H9 (cell line): ENCODE measurements around the gene PCSK6. TPM values are rescaled to one million over a fixed set of nuclear protein-coding genes. Genes with fewer than 3 reads are reported as not detected.

Source experiments
- DNase-seq: peaks from one replicate; pipeline ENCODE4 v3.0.0-alpha.2; 2017
- H2AFZ ChIP-seq: one replicate; pipeline ENCODE4 v1.6.1; 2013; ENCODE audit warnings: mild to moderate bottlenecking, low read length, control low read depth, moderate library complexity
- H2AK5ac ChIP-seq: 2 replicates; pipeline ENCODE4 v1.6.1; 2013; ENCODE audit warnings: low read length, control low read depth, mixed read lengths; ENCODE audit not compliant: insufficient read length
- H2BK120ac ChIP-seq: one replicate; pipeline ENCODE4 v1.6.1; 2013; ENCODE audit warnings: low read depth, mild to moderate bottlenecking, low read length, control low read depth, inconsistent platforms; ENCODE audit not compliant: poor library complexity, severe bottlenecking
- H2BK12ac ChIP-seq: 2 replicates; pipeline ENCODE4 v1.6.1; 2013; ENCODE audit warnings: low read length, control low read depth, mixed read lengths, low read depth; ENCODE audit not compliant: insufficient read length
- H2BK15ac ChIP-seq: 2 replicates; pipeline ENCODE4 v1.6.1; 2013; ENCODE audit warnings: low read depth, low read length, control low read depth
- H2BK20ac ChIP-seq: one replicate; pipeline ENCODE4 v1.6.1; 2013; ENCODE audit warnings: low read depth, mild to moderate bottlenecking, low read length, control low read depth, inconsistent platforms; ENCODE audit not compliant: poor library complexity, severe bottlenecking
- H2BK5ac ChIP-seq: 2 replicates; pipeline ENCODE4 v1.6.1; 2013; ENCODE audit warnings: low read length, control low read depth, mixed read lengths; ENCODE audit not compliant: insufficient read length
- H3K14ac ChIP-seq: 2 replicates; pipeline ENCODE4 v1.6.1; 2013; ENCODE audit warnings: low read length, control low read depth; ENCODE audit not compliant: insufficient read depth
- H3K18ac ChIP-seq: 2 replicates; pipeline ENCODE4 v1.6.1; 2013; ENCODE audit warnings: low read depth, mild to moderate bottlenecking, mixed read lengths, low read length, control low read depth; ENCODE audit not compliant: insufficient read length
- H3K23ac ChIP-seq: 2 replicates; pipeline ENCODE4 v1.6.1; 2013; ENCODE audit warnings: low read length, control low read depth, mixed read lengths, low read depth; ENCODE audit not compliant: insufficient read length
- H3K23me2 ChIP-seq: 2 replicates; pipeline ENCODE4 v1.6.1; 2013; ENCODE audit warnings: low read depth, mild to moderate bottlenecking, mixed read lengths, low read length, control low read depth; ENCODE audit not compliant: insufficient read length, poor library complexity, severe bottlenecking
- H3K27ac ChIP-seq: 2 replicates; pipeline ENCODE4 v1.5.1; 2013; ENCODE audit warnings: low read length, control low read depth, mixed read lengths, low read depth; ENCODE audit not compliant: insufficient read length
- H3K27me3 ChIP-seq: 2 replicates; pipeline ENCODE4 v1.6.1; 2013; ENCODE audit warnings: low read length, control low read depth, inconsistent platforms; ENCODE audit not compliant: insufficient read depth
- H3K4ac ChIP-seq: 2 replicates; pipeline ENCODE4 v1.6.1; 2013; ENCODE audit warnings: low read depth, mild to moderate bottlenecking, control low read depth, inconsistent platforms, low read length, moderate library complexity
- H3K4me1 ChIP-seq: 2 replicates; pipeline ENCODE4 v1.6.1; 2013; ENCODE audit warnings: low read length, control low read depth, inconsistent platforms; ENCODE audit not compliant: insufficient read depth
- H3K4me2 ChIP-seq: 2 replicates; pipeline ENCODE4 v1.6.1; 2013; ENCODE audit warnings: low read length, control low read depth, mixed read lengths; ENCODE audit not compliant: insufficient read length, insufficient read depth
- H3K56ac ChIP-seq: 2 replicates; pipeline ENCODE4 v1.6.1; 2013; ENCODE audit warnings: low read depth, mild to moderate bottlenecking, mixed read lengths, low read length, control low read depth; ENCODE audit not compliant: insufficient read length
- H3K79me1 ChIP-seq: 2 replicates; pipeline ENCODE4 v1.6.1; 2013; ENCODE audit warnings: low read depth, mild to moderate bottlenecking, moderate library complexity, low read length, control low read depth, inconsistent platforms; ENCODE audit not compliant: insufficient read depth, poor library complexity, severe bottlenecking
- H3K79me2 ChIP-seq: 2 replicates; pipeline ENCODE4 v1.6.1; 2013; ENCODE audit warnings: low read length, control low read depth, inconsistent platforms; ENCODE audit not compliant: insufficient read depth
- H3K9ac ChIP-seq: 2 replicates; pipeline ENCODE4 v1.6.1; 2013; ENCODE audit warnings: low read length, control low read depth, mixed read lengths; ENCODE audit not compliant: insufficient read length; ENCODE audit errors: extremely low read depth
- H3K9me3 ChIP-seq: one replicate; pipeline ENCODE4 v1.6.1; 2013; ENCODE audit warnings: low read depth, low read length, inconsistent platforms; ENCODE audit not compliant: control insufficient read depth
- H3T11ph ChIP-seq: one replicate; pipeline ENCODE4 v1.6.1; 2013; ENCODE audit warnings: mild to moderate bottlenecking, low read length, control low read depth, inconsistent platforms
- H4K20me1 ChIP-seq: one replicate; pipeline ENCODE4 v1.6.1; 2013; ENCODE audit not compliant: control insufficient read depth, insufficient read length, insufficient read depth
- H4K5ac ChIP-seq: 2 replicates; pipeline ENCODE4 v1.6.1; 2013; ENCODE audit warnings: low read depth, mild to moderate bottlenecking, mixed read lengths, low read length, control low read depth; ENCODE audit not compliant: insufficient read length
- H4K8ac ChIP-seq: replicated peaks from 2 replicates; pipeline ENCODE4 v1.6.1; 2013; ENCODE audit warnings: low read length, control low read depth, mixed read lengths, low read depth; ENCODE audit not compliant: insufficient read length
- H4K91ac ChIP-seq: 2 replicates; pipeline ENCODE4 v1.6.1; 2013; ENCODE audit warnings: low read depth, mild to moderate bottlenecking, moderate library complexity, mixed read lengths, low read length, control low read depth; ENCODE audit not compliant: insufficient read length
- H3K27ac Mint-ChIP-seq, 3 experiments: 2 replicates in 2 of 3; 3 replicates in 1 of 3; pipeline ENCODE4 v1.8.0; 2020 to 2021; ENCODE audit warnings: mixed read lengths in 3 of 3, mild to moderate bottlenecking in 1 of 3, moderate library complexity in 1 of 3
- H3K27me3 Mint-ChIP-seq: 2 replicates; pipeline ENCODE4 v1.8.0; 2021; ENCODE audit warnings: low read depth, mild to moderate bottlenecking, moderate library complexity, mixed read lengths
- H3K36me3 Mint-ChIP-seq, 3 experiments: 2 replicates in 2 of 3; 3 replicates in 1 of 3; pipeline ENCODE4 v1.8.0; 2020 to 2021; ENCODE audit warnings: low read depth in 3 of 3, mixed read lengths in 3 of 3; ENCODE audit not compliant: insufficient read depth in 1 of 3
- H3K4me1 Mint-ChIP-seq, 2 experiments: 2 replicates each; pipeline ENCODE4 v1.8.0; 2020; ENCODE audit warnings: mixed read lengths in 2 of 2
- H3K4me3 Mint-ChIP-seq, 2 experiments: 2 replicates in 1 of 2; 3 replicates in 1 of 2; pipeline ENCODE4 v1.8.0; 2020 to 2021; ENCODE audit warnings: mild to moderate bottlenecking in 2 of 2, mixed read lengths in 2 of 2, moderate library complexity in 1 of 2
- H3K9me3 Mint-ChIP-seq, 2 experiments: 2 replicates in 1 of 2; 3 replicates in 1 of 2; pipeline ENCODE4 v1.8.0; 2020; ENCODE audit warnings: mild to moderate bottlenecking in 2 of 2, mixed read lengths in 2 of 2, moderate library complexity in 1 of 2
- CTCF ChIP-seq: fragments of 200-600 bp; sonication (generic); conservative IDR thresholded peaks from 3 replicates; pipeline ENCODE4 v1.8.0; 2021; ENCODE audit warnings: antibody characterized with exemption, mild to moderate bottlenecking
- WGBS: extraction: QIAGEN DNeasy Blood & Tissue Kit; methylation state at CpG from one replicate; pipeline ENCODE4 v1.1.7; 2013; ENCODE audit warnings: missing lambda C conversion rate, low lambda C conversion rate, mixed read lengths; ENCODE audit not compliant: insufficient read length; ENCODE audit errors: extremely low coverage; 5-methylcytosine and 5-hydroxymethylcytosine counted together
- total RNA-seq: library from RNA; stranded (reverse); gene quantifications from 2 replicates; pipeline ENCODE4 v1.2.1, GENCODE V29; 2021

Gene PCSK6
- total RNA-seq, 1 experiment from 2014 or later, result 4.0 TPM

- Histone ChIP-seq H4K8ac (no peak overlapping the region), H3K23me2 (no peaks in the 10 kb centered on the region), H2AFZ (no peak overlapping the region), H2BK12ac (no peak overlapping the region), H3K27me3 (no peaks in the 10 kb centered on the region), H3K4me1 (no peaks in the 10 kb centered on the region), H3K4ac (no peak overlapping the region), H3K9ac (no peak overlapping the region), H2BK120ac (no peak overlapping the region), H2BK5ac (no peak overlapping the region), H3K79me2 (no peaks in the 10 kb centered on the region), H4K20me1 (no peaks in the 10 kb centered on the region), H2BK20ac (no peak overlapping the region), H3K9me3 (no peaks in the 10 kb centered on the region), H3K18ac (no peak overlapping the region), H2AK5ac (no peak overlapping the region), H3T11ph (no peak overlapping the region), H2BK15ac (no peak overlapping the region), H3K14ac (no peak overlapping the region), H4K91ac (no peak overlapping the region), H3K27ac (no peak overlapping the region), H3K56ac (no peak overlapping the region), H4K5ac (no peak overlapping the region), H3K23ac (no peak overlapping the region), H3K4me2 (no peak overlapping the region), H3K79me1 (no peaks in the 10 kb centered on the region)
- Mint-ChIP-seq H3K4me1 (peaks cover 9 to 21% of the 10 kb centered on the region in 2 experiments), H3K9me3 (no peaks in the 10 kb centered on the region), H3K27me3 (no peaks in the 10 kb centered on the region; the same call in 1 of the 2 replicates), H3K36me3 (no peaks in the 10 kb centered on the region), H3K4me3 (no peak overlapping the region), H3K27ac (no peak overlapping the region)
- WGBS, result no CpG with 5 or more reads among the region's 3 CpGs
- TF ChIP-seq CTCF, result no peak
- DNase-seq, result no peak
These were observed 41.2 kb downstream of the PCSK6 start for GRCh38 chr15:101448336-101448735.
